GM12878 (cell line): ENCODE results near the gene CBFA2T3. TPM values are rescaled to one million over a fixed set of nuclear protein-coding genes. Genes with fewer than 3 reads are reported as not detected.
"Not testable (repeated sequence)": the region's sequence is repeated elsewhere in the genome, so short reads cannot be mapped to it uniquely, and the experiment has no call there.

Experiments
- ATAC-seq: fragments of 200-7000 bp; cut with Tn5 transposase; 3 replicates; pipeline ENCODE4 v1.9.1; 2020; ENCODE audit warnings: mild to moderate bottlenecking, moderate library complexity
- BruUV-seq: library from RNA; stranded (reverse); fragments of 400-500 nt; replicated peaks from 2 replicates; lab custom pipeline; 2021; lab: Mats Ljungman, UMichigan
- CTCF ChIA-PET: fragments of 300-600 bp; sonication (Branson Sonifier 250); formaldehyde crosslinking; extraction: SDS; loops from one replicate; lab custom pipeline; 2021; ENCODE audit warnings: inconsistent platforms; lab: Yijun Ruan, JAX
- POLR2A ChIA-PET: fragments of 350-600 bp; formaldehyde crosslinking; extraction: SDS; loops from one replicate; lab custom pipeline; 2021; ENCODE audit warnings: inconsistent platforms; lab: Charles Lee
- RAD21 ChIA-PET: fragments of 300-600 bp; sonication (Branson Sonifier 250); formaldehyde crosslinking; loops from one replicate; lab custom pipeline; 2023; ENCODE audit warnings: antibody characterized with exemption; ENCODE audit not compliant: unreplicated experiment; lab: Charles Lee
- SMC1A ChIA-PET: fragments of 300-600 bp; sonication (Branson Sonifier 250); formaldehyde crosslinking; loops from one replicate; lab custom pipeline; 2023; ENCODE audit not compliant: unreplicated experiment, uncharacterized antibody; lab: Charles Lee
- DNase-seq: peaks from one replicate; pipeline ENCODE4 v3.0.0-alpha.2; 2011; ENCODE audit warnings: low read depth, low spot score
- FAIRE-seq: peaks from 3 replicates; lab custom pipeline; 2011; peaks lifted over from hg19 to GRCh38; lab: Jason Lieb, UNC
- H2AFZ ChIP-seq: 2 replicates; pipeline ENCODE4 v1.6.0; 2011; ENCODE audit warnings: low read depth, low read length, control low read depth; ENCODE audit not compliant: control insufficient read depth
- H3K27ac ChIP-seq: 2 replicates; pipeline ENCODE4 v1.5.1; 2011; ENCODE audit warnings: control low read depth; ENCODE audit not compliant: control insufficient read depth, insufficient read depth
- H3K27me3 ChIP-seq, 2 experiments: replicated peaks in 1 of 2; 2 replicates each; pipeline versions ENCODE4 v1.6.0 to v1.6.1; 2011; ENCODE audit warnings: low read length in 1 of 2; ENCODE audit not compliant: control insufficient read depth in 2 of 2, insufficient read depth in 2 of 2
- H3K36me3 ChIP-seq, 2 experiments: 2 replicates each; pipeline ENCODE4 v1.5.1; 2011; ENCODE audit warnings: low read length in 1 of 2; ENCODE audit not compliant: control insufficient read depth in 2 of 2, insufficient read depth in 2 of 2
- H3K4me1 ChIP-seq: 2 replicates; pipeline ENCODE4 v1.6.1; 2011; ENCODE audit warnings: mild to moderate bottlenecking, low read length, moderate library complexity, mixed read lengths; ENCODE audit not compliant: control insufficient read depth, insufficient read depth
- H3K4me2 ChIP-seq: 2 replicates; pipeline ENCODE4 v1.6.0; 2011; ENCODE audit warnings: control low read depth; ENCODE audit not compliant: control insufficient read depth, insufficient read depth
- H3K4me3 ChIP-seq: fragments of 200-600 bp; sonication (generic); 2 replicates; pipeline ENCODE4 v1.5.1; 2016
- H3K79me2 ChIP-seq: 2 replicates; pipeline ENCODE4 v1.6.0; 2011; ENCODE audit warnings: low read length; ENCODE audit not compliant: control insufficient read depth, insufficient read depth
- H3K9ac ChIP-seq: 2 replicates; pipeline ENCODE4 v1.8.0; 2011; ENCODE audit warnings: low read length, control low read depth, mixed read lengths; ENCODE audit not compliant: control insufficient read depth, insufficient read depth
- H3K9me3 ChIP-seq: replicated peaks from 3 replicates; pipeline ENCODE4 v1.5.1; 2011; ENCODE audit warnings: mild to moderate bottlenecking, low read length; ENCODE audit not compliant: control insufficient read depth, insufficient read depth
- H4K20me1 ChIP-seq: 2 replicates; pipeline ENCODE4 v1.6.0; 2011; ENCODE audit not compliant: control insufficient read depth, insufficient read depth
- BHLHE40 ChIP-seq, 2 experiments: fragments of 450-650 bp in 1 of 2; IDR thresholded peaks; 2 replicates each; pipeline ENCODE4 v1.6.1; 2011 to 2017; ENCODE audit warnings: low read depth in 2 of 2, borderline replicate concordance in 1 of 2, improper control_type of control experiment in 1 of 2, low read length in 1 of 2, mild to moderate bottlenecking in 1 of 2
- KDM1A ChIP-seq: fragments of 200-600 bp; sonication (generic); IDR thresholded peaks from 2 replicates; pipeline ENCODE4 v1.6.1; 2016; ENCODE audit warnings: borderline replicate concordance
- SIX5 ChIP-seq: IDR thresholded peaks from 2 replicates; pipeline ENCODE4 v1.6.1; 2011; ENCODE audit warnings: mild to moderate bottlenecking, low read depth, low read length, moderate library complexity; ENCODE audit not compliant: severe bottlenecking
- WGBS: methylation state at CpG from one replicate; pipeline ENCODE4 v1.1.6; 2016; ENCODE audit warnings: low lambda C conversion rate; ENCODE audit not compliant: insufficient replicate concordance, insufficient coverage; ENCODE audit errors: missing lambda C conversion rate; 5-methylcytosine and 5-hydroxymethylcytosine counted together
- in situ Hi-C: fragments of 300-500 bp; cut with MboI; formaldehyde crosslinking; loops from 9 replicates; pipeline ENCODE4 v1.14.3; 2018; ENCODE audit warnings: mixed read lengths
- intact Hi-C: fragments of 100-400 bp; cut with micrococcal nuclease; formaldehyde crosslinking; loops from one replicate; pipeline ENCODE4 v1.14.2; 2022; ENCODE audit not compliant: unreplicated experiment
- polyA plus RNA-seq, 11 experiments: library from polyadenylated mRNA; depleted of rRNA in 4 of 11; unstranded in 6 of 11; stranded (reverse) in 5 of 11; fragments of >200 nt; fragmentation: Nextera tagmentation in 4 of 11; fragmentation: Illumina TruSeq in 1 of 11; extraction: Ambion mirVana in 4 of 11; extraction: Trizol in 1 of 11; gene quantifications; 1 replicate in 1 of 11; 2 replicates in 10 of 11; pipeline versions ENCODE4 v1.2.1 to v1.2.3, GENCODE V29; 2011 to 2016; ENCODE audit warnings: inconsistent platforms in 2 of 11, missing spikeins in 2 of 11, low read depth in 1 of 11
- total RNA-seq, 4 experiments: library from RNA; depleted of rRNA in 3 of 4; stranded (reverse); fragments of >200 nt in 3 of 4; fragmentation: Illumina TruSeq in 1 of 4; extraction: Trizol in 1 of 4; gene quantifications; 2 replicates each; pipeline versions ENCODE4 v1.2.1 to v1.2.3, GENCODE V29; 2013 to 2021
- TF ChIP-seq, protein P1 (sequence below), 3 experiments: IDR thresholded peaks in 2 of 3; conservative IDR thresholded peaks in 1 of 3; 2 replicates each; pipeline ENCODE4 v1.5.1; 2011; ENCODE audit warnings: low read depth in 3 of 3, low read length in 3 of 3, mild to moderate bottlenecking in 3 of 3, control low read depth in 2 of 3, moderate library complexity in 2 of 3, inconsistent platforms in 1 of 3, mixed read lengths in 1 of 3; ENCODE audit not compliant: control insufficient read depth in 2 of 3, insufficient read depth in 1 of 3; ENCODE audit errors: extremely low read depth in 1 of 3
- TF ChIP-seq, protein P2 (sequence below): IDR thresholded peaks from 2 replicates; pipeline ENCODE4 v1.6.1; 2012; ENCODE audit warnings: low read depth, low read length, improper control_type of control experiment
- TF ChIP-seq, protein P3 (sequence below): IDR thresholded peaks from 2 replicates; pipeline ENCODE4 v1.6.1; 2011; ENCODE audit warnings: borderline replicate concordance, low read depth, mild to moderate bottlenecking, moderate library complexity, mixed read lengths, low read length; ENCODE audit not compliant: insufficient read depth; ENCODE audit errors: extremely low read length

Gene CBFA2T3
- total and polyA plus RNA-seq, 10 of the 15 experiments (the other 5 are each of a cell fraction or from before 2014, with no cell fraction given) = 0.69 to 42.6 (median 4.5) TPM

DNA sequence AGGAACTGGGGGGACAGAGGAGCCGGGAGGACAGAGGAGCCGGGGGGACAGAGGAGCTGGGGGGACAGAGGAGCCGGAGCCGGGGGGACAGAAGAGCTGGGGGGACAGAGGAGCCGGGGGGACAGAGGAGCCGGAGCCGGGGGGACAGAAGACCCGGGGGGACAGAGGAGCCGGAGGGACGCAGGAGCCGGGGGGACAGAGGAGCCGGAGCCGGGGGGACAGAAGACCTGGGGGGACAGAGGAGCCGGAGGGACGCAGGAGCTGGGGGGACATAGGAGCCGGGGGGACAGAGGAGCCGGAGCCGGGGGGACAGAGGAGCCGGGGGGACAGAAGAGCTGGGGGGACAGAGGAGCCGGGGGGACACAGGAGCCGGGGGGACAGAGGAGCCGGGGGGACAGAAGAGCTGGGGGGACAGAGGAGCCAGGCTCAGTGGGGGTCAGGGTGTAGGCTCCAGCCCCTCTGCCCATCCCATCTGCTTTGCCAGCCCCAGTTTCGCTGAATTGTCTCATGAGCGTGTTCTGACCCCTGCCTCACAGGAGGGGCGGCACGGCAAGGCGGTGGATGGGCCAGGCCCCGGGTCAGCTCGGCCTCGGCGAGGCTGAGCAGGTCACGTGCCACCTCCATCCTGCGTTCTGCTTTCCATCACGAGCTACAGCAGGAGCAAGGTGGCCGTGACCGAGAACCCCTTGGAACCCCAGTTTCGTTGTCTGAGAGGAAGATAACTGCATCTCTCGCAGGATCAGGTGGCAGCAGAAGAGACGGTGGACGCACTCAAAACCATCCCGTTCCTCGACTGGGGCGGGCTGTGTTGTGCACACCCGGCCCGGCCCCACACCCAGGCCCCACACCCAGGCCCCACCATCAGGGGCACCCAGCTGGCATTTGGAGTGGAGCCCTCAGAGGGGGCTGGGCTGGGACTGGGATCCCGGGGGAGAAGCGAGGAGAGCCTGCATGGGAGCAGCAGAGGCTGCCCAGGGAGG lies 26.1 kb upstream of the CBFA2T3 start:
- H3K4me3 ChIP-seq = no peak overlapping the region
- TF ChIP-seq SIX5 = no peak
- TF ChIP-seq, protein P1, sequence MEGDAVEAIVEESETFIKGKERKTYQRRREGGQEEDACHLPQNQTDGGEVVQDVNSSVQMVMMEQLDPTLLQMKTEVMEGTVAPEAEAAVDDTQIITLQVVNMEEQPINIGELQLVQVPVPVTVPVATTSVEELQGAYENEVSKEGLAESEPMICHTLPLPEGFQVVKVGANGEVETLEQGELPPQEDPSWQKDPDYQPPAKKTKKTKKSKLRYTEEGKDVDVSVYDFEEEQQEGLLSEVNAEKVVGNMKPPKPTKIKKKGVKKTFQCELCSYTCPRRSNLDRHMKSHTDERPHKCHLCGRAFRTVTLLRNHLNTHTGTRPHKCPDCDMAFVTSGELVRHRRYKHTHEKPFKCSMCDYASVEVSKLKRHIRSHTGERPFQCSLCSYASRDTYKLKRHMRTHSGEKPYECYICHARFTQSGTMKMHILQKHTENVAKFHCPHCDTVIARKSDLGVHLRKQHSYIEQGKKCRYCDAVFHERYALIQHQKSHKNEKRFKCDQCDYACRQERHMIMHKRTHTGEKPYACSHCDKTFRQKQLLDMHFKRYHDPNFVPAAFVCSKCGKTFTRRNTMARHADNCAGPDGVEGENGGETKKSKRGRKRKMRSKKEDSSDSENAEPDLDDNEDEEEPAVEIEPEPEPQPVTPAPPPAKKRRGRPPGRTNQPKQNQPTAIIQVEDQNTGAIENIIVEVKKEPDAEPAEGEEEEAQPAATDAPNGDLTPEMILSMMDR (IDR thresholded peaks at IDR 0.05 in 2 of 3, conservative IDR thresholded peaks at IDR 0.05 in 1 of 3; ENCODE audit: control insufficient read depth in 2 of 3, extremely low read depth in 1 of 3, insufficient read depth in 1 of 3, low read depth in 3 of 3, low read length in 3 of 3) = no peak
- TF ChIP-seq KDM1A = no peak
- TF ChIP-seq, protein P2, sequence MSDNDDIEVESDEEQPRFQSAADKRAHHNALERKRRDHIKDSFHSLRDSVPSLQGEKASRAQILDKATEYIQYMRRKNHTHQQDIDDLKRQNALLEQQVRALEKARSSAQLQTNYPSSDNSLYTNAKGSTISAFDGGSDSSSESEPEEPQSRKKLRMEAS = no peak
- peak in 1 of 2 experiments; percentile 55; a peak in 2 of 4 replicates for TF ChIP-seq BHLHE40 (IDR thresholded peaks at IDR 0.05; ENCODE audit: borderline replicate concordance in 1 of 2, low read depth in 2 of 2, low read length in 1 of 2)
- TF ChIP-seq, protein P3, sequence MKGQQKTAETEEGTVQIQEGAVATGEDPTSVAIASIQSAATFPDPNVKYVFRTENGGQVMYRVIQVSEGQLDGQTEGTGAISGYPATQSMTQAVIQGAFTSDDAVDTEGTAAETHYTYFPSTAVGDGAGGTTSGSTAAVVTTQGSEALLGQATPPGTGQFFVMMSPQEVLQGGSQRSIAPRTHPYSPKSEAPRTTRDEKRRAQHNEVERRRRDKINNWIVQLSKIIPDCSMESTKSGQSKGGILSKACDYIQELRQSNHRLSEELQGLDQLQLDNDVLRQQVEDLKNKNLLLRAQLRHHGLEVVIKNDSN = peak; percentile 17
- TF ChIP-seq, all 136 proteins: peak for 2
- H3K9ac ChIP-seq = no peak overlapping the region
- peaks cover 6% of the 10 kb centered on the region; the same call in 2 of the 3 replicates for H3K9me3 ChIP-seq
- BruUV-seq = no TSS peak
- peaks cover 4% of the 10 kb centered on the region for H3K4me1 ChIP-seq
- no peak overlapping the region for H2AFZ ChIP-seq
- H3K4me2 ChIP-seq = no peak overlapping the region
- no peak for ATAC-seq
- ChIA-PET SMC1A (no interaction called here), CTCF (no interaction called here), POLR2A (no interaction called here), RAD21 (no interaction called here)
- in situ Hi-C loops (no loop called here), intact Hi-C loops (no loop called here)
- H3K27me3 ChIP-seq = 0 out of 4 replicates have a peak, but pooled peaks cover 0 to 6% of the 10 kb centered on the region in 2 experiments
- H3K36me3 ChIP-seq = no peaks in the 10 kb centered on the region
- 34% methylated on average over 25 of the region's 47 CpGs for WGBS
- no peaks in the 10 kb centered on the region; the same call in 1 of the 2 replicates for H4K20me1 ChIP-seq
- no peak overlapping the region for H3K27ac ChIP-seq
- no peaks in the 10 kb centered on the region for H3K79me2 ChIP-seq
- FAIRE-seq = no peak
- no peak for DNase-seq

DNA sequence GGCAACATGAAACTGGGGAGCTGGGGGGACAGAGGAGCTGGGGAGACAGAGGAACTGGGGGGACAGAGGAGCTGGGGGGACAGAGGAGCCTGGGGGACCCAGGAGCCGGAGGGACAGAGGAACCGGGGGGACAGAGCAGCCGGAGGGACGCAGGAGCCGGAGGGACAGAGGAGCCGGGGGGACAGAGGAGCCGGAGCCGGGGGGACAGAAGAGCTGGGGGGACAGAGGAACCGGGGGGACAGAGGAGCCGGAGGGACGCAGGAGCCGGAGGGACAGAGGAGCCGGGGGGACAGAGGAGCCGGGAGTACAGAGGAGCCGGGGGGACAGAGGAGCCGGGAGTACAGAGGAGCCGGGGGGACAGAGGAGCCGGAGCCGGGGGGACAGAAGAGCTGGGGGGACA lies 25.1 kb upstream of the CBFA2T3 start:
- 91% methylated on average over 8 of the region's 19 CpGs for WGBS
- in situ Hi-C loops, CTCF ChIA-PET, H3K27me3 ChIP-seq, H3K27ac ChIP-seq, FAIRE-seq, BruUV-seq, H4K20me1 ChIP-seq, H3K9ac ChIP-seq, H3K4me1 ChIP-seq, H3K4me3 ChIP-seq, SMC1A ChIA-PET, H3K79me2 ChIP-seq, H3K4me2 ChIP-seq, ATAC-seq, H2AFZ ChIP-seq, RAD21 ChIA-PET, H3K36me3 ChIP-seq, POLR2A ChIA-PET, intact Hi-C loops, DNase-seq: not testable (repeated sequence)
- peaks cover 14% of the 10 kb centered on the region for H3K9me3 ChIP-seq
